Testis (tissue), 3 donors: Measurements from ENCODE around the gene TTC28. TPM values are rescaled to one million over a fixed set of nuclear protein-coding genes. Genes with fewer than 3 reads are reported as not detected.
A peak's percentile ranks its signal among the peaks of the same experiment; 100 is the strongest.

Experiments used
- DNase-seq: peaks from one replicate; pipeline ENCODE4 v3.0.0-alpha.2; 2019
- H3K27ac ChIP-seq, 2 donors: fragments of 200-600 bp; sonication (generic); one replicate each; pipeline ENCODE4 v1.5.1; 2019
- H3K27me3 ChIP-seq: fragments of 200-600 bp; sonication (generic); one replicate; pipeline ENCODE4 v1.5.1; 2019
- H3K36me3 ChIP-seq: fragments of 200-600 bp; sonication (generic); one replicate; pipeline ENCODE4 v1.5.1; 2017; ENCODE audit warnings: low read depth; ENCODE audit errors: missing control alignments
- H3K4me1 ChIP-seq: fragments of 200-600 bp; sonication (generic); one replicate; pipeline ENCODE4 v1.5.1; 2019
- H3K4me3 ChIP-seq, 2 donors: fragments of 200-600 bp; sonication (generic); one replicate each; pipeline ENCODE4 v1.5.1; 2017 to 2019
- H3K9me3 ChIP-seq: fragments of 200-600 bp; sonication (generic); one replicate; pipeline ENCODE4 v1.5.1; 2017
- CTCF ChIP-seq, 3 experiments: fragments of 450-650 bp in 2 of 3; fragments of 200-600 bp in 1 of 3; sonication (generic) in 1 of 3; IDR thresholded peaks; one replicate each; pipeline ENCODE4 v1.5.1; 2016 to 2019; ENCODE audit warnings: antibody characterized with exemption in 3 of 3, mild to moderate bottlenecking in 2 of 3, moderate library complexity in 1 of 3
- POLR2A ChIP-seq: fragments of 450-650 bp; IDR thresholded peaks from one replicate; pipeline ENCODE4 v1.6.1; 2017; ENCODE audit warnings: antibody characterized with exemption, mild to moderate bottlenecking, moderate library complexity
- WGBS, 2 donors: methylation state at CpG; one replicate each; pipeline ENCODE4 v1.1.5; 2018; 5-methylcytosine and 5-hydroxymethylcytosine counted together
- intact Hi-C: fragments of 100-400 bp; cut with DNase I; formaldehyde crosslinking; loops from one replicate; pipeline ENCODE4 v1.15.1; 2023; ENCODE audit warnings: low total_unique reads
- polyA plus RNA-seq: library from polyadenylated mRNA; stranded (reverse); fragments of 350-450 nt; fragmentation: Illumina TruSeq; extraction: RNeasy Lipid Tissue Mini Kit (QIAGEN cat#74804); gene quantifications from one replicate; pipeline ENCODE4 v1.2.3, GENCODE V29; 2014; ENCODE audit warnings: low read depth, low replicate concordance; ENCODE audit not compliant: insufficient read depth
- total RNA-seq, 2 donors: library from RNA; depleted of rRNA; stranded (reverse); fragments of >200 nt; gene quantifications; one replicate each; pipeline ENCODE4 v1.2.3, GENCODE V29; 2016

The TTC28 gene
- total and polyA plus RNA-seq, 3 donors from 2014 or later: 29.4 to 121 (median 75.5) TPM

GRCh38 chr22:28348613-28349609 is 330.7 kb downstream of the TTC28 start:
- no peak for DNase-seq
- Histone ChIP-seq H3K4me3 (no peak overlapping the region), H3K36me3 (no peaks in the 10 kb centered on the region), H3K9me3 (no peaks in the 10 kb centered on the region), H3K27me3 (no peaks in the 10 kb centered on the region), H3K4me1 (no peaks in the 10 kb centered on the region), H3K27ac (no peak overlapping the region)
- 70% methylated on average over 5 of the region's 5 CpGs for WGBS, 2 donors
- no peak for TF ChIP-seq CTCF (IDR thresholded peaks at IDR 0.05)
- TF ChIP-seq POLR2A: no peak
- intact Hi-C loops: no loop called here

GRCh38 chr22:28346308-28346707 is 333.3 kb downstream of the TTC28 start:
- 97 to 100% methylated on average over 2 of the region's 2 CpGs for WGBS, 2 donors
- no peaks in the 10 kb centered on the region for H3K9me3 ChIP-seq
- intact Hi-C loops: no loop called here
- no peaks in the 10 kb centered on the region for H3K4me1 ChIP-seq
- H3K27me3 ChIP-seq: no peaks in the 10 kb centered on the region
- TF ChIP-seq POLR2A (no peak), CTCF (IDR thresholded peaks at IDR 0.05) (no peak)
- no peak overlapping the region for H3K27ac ChIP-seq
- H3K36me3 ChIP-seq: no peaks in the 10 kb centered on the region
- H3K4me3 ChIP-seq: no peak overlapping the region
- no peak for DNase-seq

- peak overlapping the region in 1 of 2 donors; percentile 70 for H3K27ac ChIP-seq
- H3K4me1 ChIP-seq: no peaks in the 10 kb centered on the region
- intact Hi-C loops: no loop called here
- H3K36me3 ChIP-seq: no peaks in the 10 kb centered on the region
- no peak overlapping the region for H3K4me3 ChIP-seq
- WGBS, 2 donors: 58 to 66% methylated on average over 7 of the region's 7 CpGs
- H3K9me3 ChIP-seq: no peaks in the 10 kb centered on the region
- no peak for TF ChIP-seq CTCF (IDR thresholded peaks at IDR 0.05)
- peak; percentile 31 for DNase-seq
- H3K27me3 ChIP-seq: no peaks in the 10 kb centered on the region
Measured at GRCh38 chr22:28344918-28345703, 334.5 kb downstream of the TTC28 start.

- no peaks in the 10 kb centered on the region for H3K27me3 ChIP-seq
- intact Hi-C loops: no loop called here
- TF ChIP-seq CTCF (IDR thresholded peaks at IDR 0.05) (no peak), POLR2A (no peak)
- H3K9me3 ChIP-seq: no peaks in the 10 kb centered on the region
- DNase-seq: no peak
- H3K36me3 ChIP-seq: no peaks in the 10 kb centered on the region
- H3K4me1 ChIP-seq: no peaks in the 10 kb centered on the region
- no peak overlapping the region for H3K27ac ChIP-seq
- no peak overlapping the region for H3K4me3 ChIP-seq
Measured at GRCh38 chr22:28341001-28341400, 338.6 kb downstream of the TTC28 start.
